Measurements from ENCODE around the gene PLPP3. TPM values are rescaled to one million over a fixed set of nuclear protein-coding genes. Genes with fewer than 3 reads are reported as not detected.

The PLPP3 gene
- total RNA-seq, 4 donors from 2014 or later, result 138 to 244 (median 181) TPM

- peak; percentile 91 for TF ChIP-seq EP300 (IDR thresholded peaks at IDR 0.05)
- TF ChIP-seq POLR2A (IDR thresholded peaks at IDR 0.05; ENCODE audit: low read depth), result no peak
- no peak for TF ChIP-seq CTCF (IDR thresholded peaks at IDR 0.05)
- TF ChIP-seq POLR2AphosphoS5 (IDR thresholded peaks at IDR 0.05), result peak; percentile 72 to 78
- Histone ChIP-seq H3K4me3 (no peak overlapping the region), H3K4me1 (peaks cover 28 to 54% (median 47%) of the 10 kb centered on the region in 4 donors), H3K27me3 (no peaks in the 10 kb centered on the region), H3K9me3 (no peaks in the 10 kb centered on the region), H3K36me3 (no peaks in the 10 kb centered on the region), H3K27ac (replicated peaks in 1 of 4) (peak overlapping the region; percentile 14 to 78 (median 64))
- WGBS, result 18% methylated on average over 5 of the region's 5 CpGs
- no peak for DNase-seq (ENCODE audit: extremely low spot score)
- intact Hi-C loops (cut with DNase I), result no loop called here
These were observed 132.7 kb downstream of the PLPP3 start for GRCh38 chr1:56446531-56447098.

DNA sequence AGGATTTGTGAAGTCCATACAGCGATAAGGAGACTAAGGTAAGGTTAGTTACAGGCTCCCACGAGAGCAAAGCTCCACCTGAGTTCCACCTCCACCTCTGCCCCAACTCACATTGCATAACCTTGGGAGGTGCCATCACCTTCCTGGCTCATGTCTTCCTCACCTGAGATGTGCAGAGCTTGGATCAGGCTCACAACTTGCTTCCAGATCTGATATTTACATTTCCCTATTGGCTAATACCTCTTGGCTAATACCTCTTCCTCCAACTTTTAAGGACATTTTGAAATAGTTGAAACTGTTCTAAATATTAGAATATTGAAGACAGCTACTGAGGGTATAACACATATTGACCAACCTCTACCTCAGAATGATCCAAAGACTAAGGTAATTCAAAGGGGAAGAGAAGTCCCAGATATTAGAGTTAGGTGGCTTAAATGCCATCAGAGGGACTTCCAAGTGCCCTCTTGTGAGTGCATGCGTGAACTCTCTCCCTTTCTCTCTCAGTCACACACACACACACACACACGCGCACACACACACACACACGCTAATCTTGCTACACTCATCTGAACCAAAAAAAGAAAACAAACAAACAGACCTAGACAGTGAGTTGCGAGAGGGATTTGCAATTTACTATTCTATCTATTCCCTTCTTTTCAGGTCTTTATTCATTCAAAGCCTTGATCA, 134.3 kb downstream of the PLPP3 start:
- H3K4me3 ChIP-seq, result no peak overlapping the region
- 67% methylated on average over 7 of the region's 7 CpGs for WGBS
- H3K36me3 ChIP-seq, result no peaks in the 10 kb centered on the region
- no peak for TF ChIP-seq EP300 (IDR thresholded peaks at IDR 0.05)
- no peak for TF ChIP-seq POLR2A (IDR thresholded peaks at IDR 0.05; ENCODE audit: low read depth)
- no peak for TF ChIP-seq POLR2AphosphoS5 (IDR thresholded peaks at IDR 0.05)
- TF ChIP-seq CTCF (IDR thresholded peaks at IDR 0.05), result no peak
- peaks cover 30 to 43% (median 39%) of the 10 kb centered on the region in 4 donors for H3K4me1 ChIP-seq
- DNase-seq (ENCODE audit: extremely low spot score), result no peak
- H3K27me3 ChIP-seq, result no peaks in the 10 kb centered on the region
- H3K27ac ChIP-seq (replicated peaks in 1 of 4), result no peak overlapping the region
- intact Hi-C loops (cut with DNase I), result no loop called here
- no peaks in the 10 kb centered on the region for H3K9me3 ChIP-seq

Small RNA genes within 50 kb of the gene (small RNA-seq; reads per million reads assigned to genes)
- gene AC099789.1, result 0 reads per million in 3 donors

Other genes starting within 250 kb of the PLPP3 start
- 10 to 100 TPM; 32.6 to 70.8 (median 39.2) TPM for gene PRKAA2, start 65.8 kb upstream of the PLPP3 start, total RNA-seq
- gene FYB2, start 239.8 kb upstream of the PLPP3 start, total RNA-seq, result not detected